B cell (primary cell): ENCODE measurements around the gene MRPS26. TPM values are rescaled to one million over a fixed set of nuclear protein-coding genes. Genes with fewer than 3 reads are reported as not detected.

Source experiments
- ATAC-seq: fragments of 200-7000 bp; cut with Tn5 transposase; one replicate; pipeline ENCODE4 v1.10.0; 2021; ENCODE audit warnings: low read depth, mild to moderate bottlenecking, moderate number of reproducible peaks, moderate library complexity
- CTCF ChIA-PET: fragments of 350-600 bp; sonication (Branson Sonifier 250); formaldehyde crosslinking; loops from one replicate; lab custom pipeline; 2021; ENCODE audit warnings: antibody characterized with exemption, inconsistent platforms; lab: Charles Lee
- POLR2A ChIA-PET: fragments of 350-600 bp; sonication (Branson Sonifier 250); formaldehyde crosslinking; loops from one replicate; lab custom pipeline; 2021; ENCODE audit warnings: antibody characterized with exemption; lab: Charles Lee
- DNase-seq: peaks from one replicate; pipeline ENCODE4 v3.0.0; 2013
- H2AFZ ChIP-seq: 2 replicates; pipeline ENCODE4 v1.6.1; 2012; ENCODE audit warnings: mild to moderate bottlenecking, low read depth, low read length; ENCODE audit not compliant: insufficient read depth, poor library complexity, severe bottlenecking
- H3K27ac ChIP-seq, 2 donors: 1 replicate in 1 of 2; 2 replicates in 1 of 2; pipeline ENCODE4 v1.5.1; 2012 to 2013; ENCODE audit warnings: low read length in 2 of 2, mild to moderate bottlenecking in 2 of 2, moderate library complexity in 1 of 2
- H3K27me3 ChIP-seq, 4 experiments: fragments of 200-600 bp in 1 of 4; sonication (generic) in 1 of 4; replicated peaks in 1 of 4; 1 replicate in 2 of 4; 2 replicates in 2 of 4; pipeline versions ENCODE4 v1.6.1 to v1.7.0; 2013 to 2016; ENCODE audit warnings: low read length in 3 of 4, mild to moderate bottlenecking in 2 of 4, mixed read lengths in 1 of 4, moderate library complexity in 1 of 4; ENCODE audit not compliant: insufficient read depth in 4 of 4, control insufficient read depth in 3 of 4; ENCODE audit errors: control extremely low read depth in 1 of 4
- H3K36me3 ChIP-seq, 2 experiments: replicated peaks in 1 of 2; 1 replicate in 1 of 2; 2 replicates in 1 of 2; pipeline versions ENCODE4 v1.6.1 to v1.7.1; 2013; ENCODE audit warnings: low read length in 1 of 2; ENCODE audit not compliant: insufficient read depth in 2 of 2, control insufficient read depth in 1 of 2; ENCODE audit errors: control extremely low read depth in 1 of 2, extremely low read depth in 1 of 2
- H3K4me1 ChIP-seq, 2 donors: fragments of 200-600 bp in 1 of 2; sonication (generic) in 1 of 2; 1 replicate in 1 of 2; 2 replicates in 1 of 2; pipeline versions ENCODE4 v1.5.1 to v1.6.1; 2013 to 2017; ENCODE audit warnings: low read length in 2 of 2; ENCODE audit not compliant: control insufficient read depth in 2 of 2, insufficient read depth in 2 of 2
- H3K4me2 ChIP-seq: replicated peaks from 2 replicates; pipeline ENCODE3; 2012; ENCODE audit warnings: mild to moderate bottlenecking, low read depth, low read length; ENCODE audit not compliant: poor library complexity, severe bottlenecking
- H3K4me3 ChIP-seq, 5 experiments: fragments of 200-600 bp in 1 of 5; sonication (generic) in 1 of 5; 1 replicate in 3 of 5; 2 replicates in 2 of 5; pipeline versions ENCODE4 v1.5.1 to v1.7.0; 2011 to 2016; ENCODE audit warnings: low read length in 4 of 5, mild to moderate bottlenecking in 4 of 5, low read depth in 2 of 5, control low read depth in 1 of 5, moderate library complexity in 1 of 5; ENCODE audit not compliant: insufficient read depth in 1 of 5; ENCODE audit errors: control extremely low read depth in 1 of 5, extremely low read depth in 1 of 5
- H3K79me2 ChIP-seq: fragments of 200-600 bp; sonication (generic); one replicate; pipeline ENCODE4 v1.6.0; 2016; ENCODE audit warnings: low read length; ENCODE audit not compliant: control insufficient read depth, insufficient read depth
- H3K9ac ChIP-seq: fragments of 200-600 bp; sonication (generic); 2 replicates; pipeline ENCODE4 v1.6.1; 2017; ENCODE audit warnings: mild to moderate bottlenecking, low read length, moderate library complexity
- H3K9me3 ChIP-seq, 3 donors: one replicate each; pipeline versions ENCODE4 v1.6.1 to v1.7.1; 2013; ENCODE audit warnings: low read length in 2 of 3; ENCODE audit not compliant: control insufficient read depth in 2 of 3, insufficient read depth in 1 of 3; ENCODE audit errors: control extremely low read depth in 1 of 3
- H4K20me1 ChIP-seq: 2 replicates; pipeline ENCODE4 v1.6.0; 2012; ENCODE audit warnings: mild to moderate bottlenecking, low read length; ENCODE audit not compliant: insufficient read depth, control insufficient read depth, poor library complexity, severe bottlenecking
- H3K27ac Mint-ChIP-seq: one replicate; pipeline ENCODE4 v1.8.0; 2021; ENCODE audit warnings: mixed read lengths
- H3K27me3 Mint-ChIP-seq: one replicate; pipeline ENCODE4 v1.8.0; 2021; ENCODE audit warnings: mixed read lengths
- H3K4me1 Mint-ChIP-seq: one replicate; pipeline ENCODE4 v1.8.0; 2021; ENCODE audit warnings: mixed read lengths
- H3K4me3 Mint-ChIP-seq: one replicate; pipeline ENCODE4 v1.8.0; 2021; ENCODE audit warnings: mixed read lengths
- H3K9me3 Mint-ChIP-seq: one replicate; pipeline ENCODE4 v1.8.0; 2022; ENCODE audit warnings: mixed read lengths; ENCODE audit not compliant: insufficient read depth
- CTCF ChIP-seq: fragments of 200-600 bp; IDR thresholded peaks from one replicate; pipeline ENCODE4 v1.8.0; 2022; ENCODE audit warnings: antibody characterized with exemption, mild to moderate bottlenecking
- EZH2 ChIP-seq: IDR thresholded peaks from 2 replicates; pipeline ENCODE4 v1.6.1; 2012; ENCODE audit warnings: borderline replicate concordance, low read depth, mild to moderate bottlenecking, moderate library complexity, low read length; ENCODE audit not compliant: insufficient read depth, poor library complexity, severe bottlenecking
- WGBS: methylation state at CpG from one replicate; pipeline ENCODE4 v1.1.5; 2013; ENCODE audit warnings: missing lambda C conversion rate; ENCODE audit not compliant: insufficient coverage; 5-methylcytosine and 5-hydroxymethylcytosine counted together
- intact Hi-C: fragments of 100-400 bp; cut with micrococcal nuclease; formaldehyde crosslinking; loops from one replicate; pipeline ENCODE4 v1.10.0; 2022
- polyA plus RNA-seq: library from polyadenylated mRNA; depleted of rRNA; stranded (reverse); fragments of >200 nt; gene quantifications from 2 replicates; pipeline ENCODE4 v1.2.3, GENCODE V29; 2012
- total RNA-seq, 2 donors: library from RNA; stranded (reverse); fragments of 120-200 nt in 1 of 2; gene quantifications; 1 replicate in 1 of 2; 2 replicates in 1 of 2; pipeline versions ENCODE4 v1.2.3 to v1.2.4, GENCODE V29; 2013 to 2022

Gene MRPS26
- total and polyA plus RNA-seq, 2 donors (not counting 1 experiment from before 2014, with no cell fraction given), result 35.9 to 37.5 TPM

GRCh38 chr20:3013771-3014170, 32.1 kb upstream of the MRPS26 start:
- WGBS, result 94% methylated on average over 2 of the region's 5 CpGs

GRCh38 chr20:3014179-3014578, 31.7 kb upstream of the MRPS26 start:
- WGBS, result 96% methylated on average over 6 of the region's 7 CpGs
- peaks cover 4 to 34% of the 10 kb centered on the region in 2 experiments for H3K36me3 ChIP-seq
- CTCF ChIA-PET, result no interaction called here

More at GRCh38 chr20:3013771-3014170, 32.1 kb upstream of the MRPS26 start:
- no peaks in the 10 kb centered on the region for H3K4me1 Mint-ChIP-seq
- no peak overlapping the region for H3K4me3 Mint-ChIP-seq
- POLR2A ChIA-PET, result no interaction called here
- Histone ChIP-seq H3K9me3 (no peaks in the 10 kb centered on the region), H3K27ac (no peak overlapping the region), H3K79me2 (no peaks in the 10 kb centered on the region), H4K20me1 (no peaks in the 10 kb centered on the region), H3K27me3 (no peaks in the 10 kb centered on the region), H2AFZ (no peak overlapping the region), H3K36me3 (peaks cover 4 to 38% of the 10 kb centered on the region in 2 experiments), H3K4me1 (no peaks in the 10 kb centered on the region), H3K4me2 (no peak overlapping the region), H3K9ac (no peak overlapping the region), H3K4me3 (no peak overlapping the region)
- CTCF ChIA-PET, result no interaction called here
- H3K27me3 Mint-ChIP-seq, result no peaks in the 10 kb centered on the region
- no peak for TF ChIP-seq EZH2
- no peak for TF ChIP-seq CTCF
- no peak for DNase-seq
- no peaks in the 10 kb centered on the region for H3K9me3 Mint-ChIP-seq
- H3K27ac Mint-ChIP-seq, result no peak overlapping the region
- ATAC-seq, result no peak
- intact Hi-C loops, result no loop called here

More at GRCh38 chr20:3014179-3014578, 31.7 kb upstream of the MRPS26 start:
- Mint-ChIP-seq H3K27ac (no peak overlapping the region), H3K9me3 (no peaks in the 10 kb centered on the region), H3K4me3 (no peak overlapping the region), H3K4me1 (no peaks in the 10 kb centered on the region), H3K27me3 (no peaks in the 10 kb centered on the region)
- no peak for ATAC-seq
- Histone ChIP-seq H3K9ac (no peak overlapping the region), H3K27me3 (no peaks in the 10 kb centered on the region), H3K4me3 (no peak overlapping the region), H3K79me2 (no peaks in the 10 kb centered on the region), H3K27ac (no peak overlapping the region), H2AFZ (no peak overlapping the region), H3K4me2 (no peak overlapping the region), H3K9me3 (no peaks in the 10 kb centered on the region), H4K20me1 (no peaks in the 10 kb centered on the region), H3K4me1 (no peaks in the 10 kb centered on the region)
- DNase-seq, result no peak
- TF ChIP-seq CTCF (no peak), EZH2 (no peak)
- intact Hi-C loops, result no loop called here
- POLR2A ChIA-PET, result no interaction called here
